T-helper 2 cell treated with Interferon-gamma antibody and Interleukin-4, amounts not matched to agents 5 μg/mL and 100 μg/mL, for 36 hours (primary cell): Measurements from ENCODE around the gene LEMD1.

Experiments used
- DNase-seq: peaks from one replicate; pipeline ENCODE4 v3.0.0; 2021; ENCODE audit warnings: low spot score
- H3K27ac Mint-ChIP-seq: one replicate; pipeline ENCODE4 v1.8.0; 2021; ENCODE audit warnings: mild to moderate bottlenecking, mixed read lengths
- H3K27me3 Mint-ChIP-seq: one replicate; pipeline ENCODE4 v1.8.0; 2021; ENCODE audit warnings: low read depth, mixed read lengths
- H3K36me3 Mint-ChIP-seq: one replicate; pipeline ENCODE4 v1.8.0; 2021; ENCODE audit warnings: low read depth, mixed read lengths
- H3K4me1 Mint-ChIP-seq: one replicate; pipeline ENCODE4 v1.8.0; 2021; ENCODE audit warnings: low read depth, mixed read lengths
- H3K4me3 Mint-ChIP-seq: one replicate; pipeline ENCODE4 v1.8.0; 2022; ENCODE audit warnings: mild to moderate bottlenecking, moderate library complexity, mixed read lengths
- H3K9me3 Mint-ChIP-seq: one replicate; pipeline ENCODE4 v1.8.0; 2021; ENCODE audit warnings: mixed read lengths

The LEMD1 gene

DNA sequence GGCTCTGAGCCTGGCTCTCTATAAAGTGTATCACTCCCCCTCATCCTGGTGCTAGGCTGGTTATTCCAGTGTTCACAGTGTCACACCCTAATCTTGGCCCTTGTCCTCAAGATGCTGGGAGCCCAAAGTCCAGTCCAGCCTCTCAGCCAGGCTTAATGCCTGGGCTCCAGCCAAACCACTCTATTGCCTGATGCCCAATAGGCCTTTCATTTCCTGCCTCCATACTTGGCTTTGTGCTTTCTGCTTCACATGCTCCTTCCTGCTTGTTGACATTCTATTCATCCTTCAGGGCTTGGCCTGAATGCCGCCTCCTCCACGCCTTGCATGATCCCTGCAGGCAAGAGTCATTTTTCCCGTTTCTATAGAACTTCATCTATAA lies 66.8 kb downstream of the LEMD1 start:
- Mint-ChIP-seq H3K9me3 (no peaks in the 10 kb centered on the region), H3K4me3 (no peak overlapping the region), H3K4me1 (no peaks in the 10 kb centered on the region), H3K27me3 (peaks cover 30% of the 10 kb centered on the region), H3K36me3 (no peaks in the 10 kb centered on the region), H3K27ac (no peak overlapping the region)
- no peak for DNase-seq

DNA sequence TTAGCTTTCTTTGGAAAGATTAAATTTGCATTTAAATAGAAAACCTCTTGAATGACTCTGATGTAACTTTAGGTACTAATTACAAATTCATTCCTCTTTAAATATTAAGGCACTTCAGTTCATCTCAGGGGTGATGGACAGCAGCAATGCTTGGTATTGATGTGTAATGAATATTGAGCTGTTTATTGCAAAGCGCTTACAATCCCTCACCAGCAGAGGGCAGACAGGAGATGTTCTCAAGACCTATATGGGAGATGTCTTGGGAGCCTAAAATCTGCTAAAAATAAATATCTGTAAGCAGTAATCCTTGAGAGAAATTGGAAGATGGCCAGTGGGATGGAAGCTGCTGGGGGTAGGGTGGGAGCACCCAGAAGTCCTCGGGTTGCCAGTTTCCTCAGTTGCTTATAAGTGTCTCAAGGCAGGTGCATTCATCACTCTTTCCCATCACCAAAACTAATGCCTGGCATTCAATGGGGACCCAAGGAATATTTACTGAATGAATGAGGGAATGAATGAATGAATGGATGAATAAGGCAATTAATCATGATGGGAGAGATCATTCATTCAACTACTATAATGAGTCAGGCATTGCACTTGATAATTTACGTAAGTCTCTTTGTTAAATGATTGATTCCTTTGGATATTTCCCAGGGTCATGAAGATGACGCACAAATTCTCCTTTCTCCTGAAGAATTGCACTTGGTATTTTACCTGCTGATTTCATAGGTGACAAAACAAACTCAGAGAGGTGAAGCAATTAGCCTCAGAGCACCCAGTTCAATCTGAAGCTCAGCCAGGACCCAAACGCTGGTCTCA lies 67.4 kb downstream of the LEMD1 start:
- no peaks in the 10 kb centered on the region for H3K36me3 Mint-ChIP-seq
- H3K4me3 Mint-ChIP-seq = no peak overlapping the region
- no peak overlapping the region for H3K27ac Mint-ChIP-seq
- no peaks in the 10 kb centered on the region for H3K9me3 Mint-ChIP-seq
- no peaks in the 10 kb centered on the region for H3K4me1 Mint-ChIP-seq
- H3K27me3 Mint-ChIP-seq = peaks cover 30% of the 10 kb centered on the region
- peak; percentile 27 for DNase-seq

DNA sequence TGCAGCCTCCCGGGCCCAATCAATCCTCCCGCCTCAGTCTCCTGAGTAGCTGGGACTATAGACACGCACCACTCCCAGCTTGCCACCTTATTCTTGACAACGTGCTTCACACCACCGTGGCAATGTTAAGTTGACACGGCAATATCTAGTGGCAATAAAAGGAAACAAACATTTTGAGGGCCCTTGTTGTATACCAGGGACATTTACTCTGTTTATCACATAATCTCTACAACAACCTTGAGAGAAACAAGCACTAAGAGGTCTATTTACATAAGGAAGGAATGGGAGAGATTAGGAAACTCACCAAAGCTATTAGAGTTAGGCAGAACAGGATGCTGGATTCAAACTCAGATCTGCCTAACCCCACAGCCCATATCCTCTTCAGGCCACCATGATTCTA lies 68.2 kb downstream of the LEMD1 start:
- H3K27me3 Mint-ChIP-seq = peaks cover 32% of the 10 kb centered on the region
- no peaks in the 10 kb centered on the region for H3K36me3 Mint-ChIP-seq
- no peaks in the 10 kb centered on the region for H3K4me1 Mint-ChIP-seq
- H3K9me3 Mint-ChIP-seq = no peaks in the 10 kb centered on the region
- DNase-seq = no peak
- H3K27ac Mint-ChIP-seq = no peak overlapping the region
- no peak overlapping the region for H3K4me3 Mint-ChIP-seq

DNA sequence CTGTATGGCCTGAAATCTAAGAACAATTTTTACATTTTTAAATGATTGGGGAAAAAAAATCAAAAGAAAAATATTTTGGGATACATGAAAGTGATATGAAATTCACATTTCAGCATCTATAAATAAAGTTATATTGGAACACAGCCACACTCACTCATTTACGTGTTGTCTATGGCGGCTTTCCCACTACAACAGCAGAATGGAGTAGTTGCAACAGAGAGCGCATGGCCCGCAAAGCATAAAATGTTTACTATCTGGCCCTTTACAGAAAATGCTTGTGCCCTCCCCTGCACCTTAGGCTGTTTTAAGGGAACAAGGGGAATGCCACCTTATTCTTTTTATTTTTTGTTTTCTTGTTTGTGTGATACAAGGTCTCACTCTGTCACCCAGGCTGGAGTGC lies 68.7 kb downstream of the LEMD1 start:
- no peak for DNase-seq
- Mint-ChIP-seq H3K27ac (no peak overlapping the region), H3K4me1 (no peaks in the 10 kb centered on the region), H3K36me3 (no peaks in the 10 kb centered on the region), H3K4me3 (no peak overlapping the region), H3K9me3 (no peaks in the 10 kb centered on the region), H3K27me3 (peaks cover 30% of the 10 kb centered on the region)

DNA sequence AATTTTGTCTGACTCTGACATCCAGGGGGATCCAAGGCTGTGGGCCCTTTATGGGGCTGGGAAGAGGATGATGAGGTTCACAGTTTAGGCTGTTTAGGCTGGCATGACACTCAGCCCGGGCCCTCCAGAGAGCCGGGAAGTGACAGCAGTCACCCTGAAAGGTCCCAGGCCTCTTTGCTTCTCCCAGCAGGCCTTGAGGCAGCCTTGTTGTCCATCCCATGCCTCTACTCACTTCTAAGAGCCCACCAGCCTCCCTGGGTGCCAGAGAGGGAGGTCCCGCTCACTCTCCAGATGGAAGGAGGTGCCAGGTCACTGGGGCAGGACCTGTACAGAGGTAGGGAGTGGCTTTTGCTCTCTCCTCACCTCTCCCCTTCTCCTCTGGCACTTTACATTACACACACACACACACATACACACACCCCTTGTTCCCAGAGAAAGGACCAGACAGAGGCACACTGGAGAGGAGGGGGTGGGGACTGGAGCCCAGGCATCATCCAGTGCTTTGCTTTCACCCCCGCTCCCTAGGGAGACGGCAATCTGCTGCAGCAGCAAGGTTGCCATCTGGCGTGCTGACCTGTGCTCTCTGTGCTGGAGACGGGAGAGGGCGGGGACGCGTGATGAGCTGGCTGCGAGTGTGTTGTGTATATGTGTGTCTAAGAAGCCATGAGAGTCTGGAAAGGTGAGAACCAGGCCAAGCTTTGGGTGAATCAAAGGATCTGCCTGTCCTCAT lies 69.7 kb downstream of the LEMD1 start:
- Mint-ChIP-seq H3K4me3 (no peak overlapping the region), H3K27ac (no peak overlapping the region), H3K4me1 (no peaks in the 10 kb centered on the region), H3K36me3 (no peaks in the 10 kb centered on the region), H3K9me3 (no peaks in the 10 kb centered on the region), H3K27me3 (peaks cover 27% of the 10 kb centered on the region)
- no peak for DNase-seq

DNA sequence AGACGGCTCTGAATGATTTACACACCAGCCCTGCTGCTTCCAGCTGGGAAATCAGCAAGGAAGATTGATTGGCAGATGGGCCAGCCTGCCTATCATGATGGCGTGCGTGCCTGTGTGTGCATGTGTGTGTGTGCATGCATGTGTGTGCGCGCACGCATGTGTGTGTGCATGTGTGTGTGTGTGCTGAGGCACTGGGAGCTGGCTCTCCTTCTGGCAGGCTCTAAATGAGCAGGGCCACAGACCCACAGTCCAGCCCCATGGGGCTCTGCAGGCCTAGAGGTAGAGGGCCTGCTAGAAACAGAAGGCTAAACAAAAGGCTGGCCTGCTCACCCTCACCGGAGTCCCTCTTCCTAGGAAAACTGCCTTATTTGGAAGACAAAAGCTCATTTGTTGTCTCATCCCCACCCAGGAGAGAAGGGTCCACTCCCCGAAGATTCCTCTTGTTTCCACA lies 71.1 kb downstream of the LEMD1 start:
- H3K27ac Mint-ChIP-seq = no peak overlapping the region
- H3K9me3 Mint-ChIP-seq = no peaks in the 10 kb centered on the region
- no peaks in the 10 kb centered on the region for H3K4me1 Mint-ChIP-seq
- H3K27me3 Mint-ChIP-seq = peaks cover 34% of the 10 kb centered on the region
- no peaks in the 10 kb centered on the region for H3K36me3 Mint-ChIP-seq
- no peak for DNase-seq
- H3K4me3 Mint-ChIP-seq = no peak overlapping the region

DNA sequence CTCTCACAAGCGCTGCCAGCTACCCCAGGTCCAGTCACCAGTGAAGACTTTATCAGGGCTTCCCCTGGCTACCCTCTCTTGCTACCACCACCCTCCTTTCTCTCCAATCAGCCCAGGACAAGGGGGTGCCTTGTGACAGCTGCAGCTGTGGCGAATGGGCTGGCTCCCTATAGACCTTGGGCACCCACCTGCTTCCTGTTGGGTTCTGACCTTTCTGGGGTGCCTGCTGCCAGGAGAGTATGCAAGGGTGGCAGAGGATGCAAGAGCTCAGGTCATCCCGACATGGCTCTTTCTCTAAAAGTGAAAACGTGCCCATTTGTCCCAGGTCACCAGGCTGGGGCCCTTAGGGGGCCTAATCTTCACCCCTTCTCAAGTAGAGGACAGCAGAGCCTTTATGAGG lies 71.7 kb downstream of the LEMD1 start:
- Mint-ChIP-seq H3K27ac (no peak overlapping the region), H3K36me3 (no peaks in the 10 kb centered on the region), H3K4me1 (no peaks in the 10 kb centered on the region), H3K4me3 (no peak overlapping the region), H3K27me3 (peaks cover 38% of the 10 kb centered on the region), H3K9me3 (no peaks in the 10 kb centered on the region)
- no peak for DNase-seq

DNA sequence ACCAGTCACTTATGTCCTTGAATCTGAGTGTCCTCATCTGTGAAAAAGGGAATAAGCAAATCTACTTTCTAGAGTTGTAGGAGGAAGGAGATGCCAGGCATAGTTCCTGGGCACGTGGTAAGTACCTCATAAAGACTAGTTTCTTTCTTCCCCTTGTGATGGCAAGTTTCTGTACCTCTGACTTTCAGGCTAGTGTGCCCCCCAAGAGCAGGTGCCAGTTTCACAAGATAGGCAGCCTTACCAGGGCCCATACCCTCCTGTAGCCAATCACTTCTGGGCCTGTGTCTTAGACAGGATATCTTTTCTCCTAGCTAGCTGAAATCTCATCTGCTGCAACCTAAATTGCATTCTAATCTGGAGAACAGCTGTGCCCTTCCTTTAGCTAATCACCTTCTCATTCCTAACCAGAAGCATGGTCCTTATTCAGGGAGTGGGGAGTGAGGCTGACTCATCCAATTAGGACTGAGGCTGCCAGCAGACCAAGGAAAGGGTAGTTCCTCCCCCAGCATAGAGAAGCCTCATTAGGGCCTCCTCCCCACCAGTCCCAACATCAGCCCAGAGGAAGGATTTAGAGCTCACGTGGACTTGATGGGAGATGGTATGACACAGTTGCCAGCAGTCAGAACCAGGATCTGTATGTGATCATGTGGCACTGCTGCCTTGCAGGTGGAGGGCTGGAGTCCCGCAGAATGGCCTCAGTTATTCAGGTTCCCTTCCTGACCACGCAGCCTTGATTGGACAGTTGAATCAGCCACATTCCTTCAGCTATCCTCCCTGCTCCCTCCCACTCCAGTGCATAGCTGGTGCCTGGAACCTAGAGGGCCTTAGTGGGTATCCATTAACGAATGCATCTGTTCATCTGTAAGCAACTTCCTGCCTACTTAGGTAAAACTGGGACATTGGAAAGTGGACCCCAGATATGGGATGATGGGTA lies 73.0 kb downstream of the LEMD1 start:
- Mint-ChIP-seq H3K4me1 (peaks cover 3% of the 10 kb centered on the region), H3K9me3 (no peaks in the 10 kb centered on the region), H3K27ac (no peak overlapping the region), H3K27me3 (peaks cover 46% of the 10 kb centered on the region), H3K4me3 (no peak overlapping the region), H3K36me3 (no peaks in the 10 kb centered on the region)
- no peak for DNase-seq

DNA sequence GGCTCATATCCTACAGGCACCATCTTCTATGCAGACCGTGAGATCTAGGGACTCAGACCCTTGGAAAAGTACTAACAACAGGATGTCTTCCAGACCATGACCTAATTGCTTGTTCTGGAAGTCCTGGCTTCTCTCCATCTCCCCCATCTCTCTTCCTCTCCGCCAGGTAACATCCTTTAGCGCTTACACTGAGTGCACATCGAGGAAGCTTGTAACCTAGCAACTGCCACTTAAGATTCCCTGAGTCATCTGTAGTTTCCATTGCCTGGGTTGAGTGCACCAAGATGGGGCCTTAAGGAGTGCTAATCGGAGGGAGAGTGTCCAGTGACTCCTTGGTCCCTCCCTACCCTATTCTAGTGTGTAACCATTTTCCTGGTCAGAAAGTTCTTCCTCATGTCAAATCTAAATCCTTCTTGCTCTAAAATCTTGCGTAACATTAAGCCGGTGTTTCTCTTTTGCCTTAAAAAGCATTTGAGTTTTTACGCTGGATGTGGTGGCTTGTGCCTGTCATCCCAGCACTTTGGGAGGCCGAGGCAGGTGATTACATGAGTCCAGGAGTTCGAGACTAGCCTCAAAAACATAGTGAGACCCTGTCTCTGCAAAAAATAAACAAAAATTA lies 74.8 kb downstream of the LEMD1 start:
- no peak for DNase-seq
- Mint-ChIP-seq H3K36me3 (no peaks in the 10 kb centered on the region), H3K4me1 (peaks cover 3% of the 10 kb centered on the region), H3K4me3 (no peak overlapping the region), H3K27ac (no peak overlapping the region), H3K27me3 (peaks cover 57% of the 10 kb centered on the region), H3K9me3 (no peaks in the 10 kb centered on the region)

DNA sequence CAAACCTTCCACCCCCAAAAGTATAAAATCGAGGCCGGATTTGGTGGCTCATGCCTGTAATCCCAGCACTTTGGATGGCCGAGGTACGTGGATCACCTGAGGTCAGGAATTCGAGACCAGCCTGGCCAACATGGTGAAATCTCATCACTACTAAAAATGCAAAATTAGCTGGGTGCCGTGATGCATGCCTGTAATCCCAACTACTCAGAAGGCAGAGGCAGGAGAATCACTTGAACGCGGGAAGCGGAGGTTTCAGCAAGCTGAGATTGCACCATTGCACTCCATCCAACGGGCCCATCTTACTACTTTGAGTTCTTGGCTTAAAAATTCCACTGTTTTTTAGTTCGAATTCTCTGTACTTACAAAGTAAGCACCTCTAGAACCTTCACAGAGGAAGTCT lies 76.1 kb downstream of the LEMD1 start:
- H3K36me3 Mint-ChIP-seq = no peaks in the 10 kb centered on the region
- H3K27me3 Mint-ChIP-seq = peaks cover 59% of the 10 kb centered on the region
- no peak overlapping the region for H3K4me3 Mint-ChIP-seq
- H3K9me3 Mint-ChIP-seq = no peaks in the 10 kb centered on the region
- peaks cover 3% of the 10 kb centered on the region for H3K4me1 Mint-ChIP-seq
- H3K27ac Mint-ChIP-seq = no peak overlapping the region
- DNase-seq = no peak

DNA sequence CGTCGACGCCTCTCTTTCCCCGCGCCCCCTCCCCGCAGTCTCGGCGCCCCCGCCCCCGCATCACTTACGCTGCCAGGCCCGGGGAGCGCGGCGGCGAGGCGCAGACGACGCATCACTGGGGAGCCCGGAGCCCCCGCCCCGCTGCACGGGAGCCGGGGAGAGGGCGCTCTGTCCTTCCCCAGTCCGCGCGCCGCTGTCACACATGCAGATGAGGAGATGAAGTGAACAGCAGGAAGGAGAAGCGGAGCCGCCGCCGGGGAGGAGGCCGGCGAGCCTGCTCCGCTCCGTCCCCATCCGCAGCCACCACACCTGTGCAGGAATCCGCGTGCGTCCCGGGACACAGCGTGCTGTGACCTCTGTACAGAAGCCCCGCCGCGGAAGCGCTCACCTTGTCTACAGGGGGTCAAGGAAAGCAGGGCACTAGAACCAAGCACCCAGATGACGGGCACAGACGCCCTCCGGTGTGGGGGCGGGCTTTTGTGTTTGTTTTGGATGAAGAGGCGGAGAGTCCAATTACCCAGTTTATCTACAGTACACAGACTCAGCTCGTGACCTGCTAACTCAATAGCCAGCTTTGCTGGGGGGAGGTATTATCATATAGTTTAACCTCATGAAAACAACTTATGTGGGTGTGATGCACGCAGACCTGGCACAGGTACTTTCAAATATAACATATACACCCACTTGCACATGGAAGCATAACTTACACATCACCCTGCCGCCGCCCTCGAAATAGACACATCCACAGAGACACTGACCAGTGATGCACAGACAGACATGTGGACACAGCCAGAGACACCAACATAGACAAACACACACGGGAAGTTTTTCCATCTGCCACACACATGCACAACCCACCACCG lies 77.6 kb downstream of the LEMD1 start:
- Mint-ChIP-seq H3K4me3 (peak overlapping the region; percentile 52), H3K4me1 (peaks cover 7% of the 10 kb centered on the region), H3K36me3 (no peaks in the 10 kb centered on the region), H3K27ac (no peak overlapping the region), H3K9me3 (no peaks in the 10 kb centered on the region), H3K27me3 (peaks cover 55% of the 10 kb centered on the region)
- peak; percentile 43 for DNase-seq

DNA sequence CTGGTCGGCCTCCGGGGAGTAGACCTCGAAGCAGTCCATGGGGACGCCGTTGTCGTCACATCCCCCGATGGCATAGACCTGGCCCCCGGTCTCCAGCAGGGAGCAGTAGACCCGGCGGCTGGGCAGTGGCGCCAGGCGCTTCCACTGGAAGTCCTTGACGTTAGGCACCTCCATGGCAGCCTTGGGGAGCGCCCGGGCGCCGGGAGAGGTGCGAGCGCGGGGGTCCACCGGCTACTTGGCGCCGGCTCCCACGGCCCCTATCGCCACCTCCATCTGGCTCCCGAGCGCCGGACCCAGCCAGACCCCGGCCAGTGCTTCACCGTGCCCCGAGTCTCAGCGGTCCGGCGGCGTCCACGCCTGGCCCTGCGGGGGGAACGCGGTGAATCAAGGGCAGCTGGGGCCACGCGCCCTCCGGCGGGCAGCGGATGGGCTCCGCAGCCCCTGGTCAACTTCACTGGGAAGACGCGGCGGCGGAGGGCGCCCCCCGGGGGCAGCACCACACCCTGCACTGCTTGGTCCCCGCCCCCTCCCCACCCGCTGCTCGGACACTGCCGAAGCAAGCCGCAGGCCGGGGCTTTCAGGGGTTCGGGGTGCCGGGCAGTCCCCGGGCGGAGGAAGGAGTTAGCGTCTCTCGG lies 78.3 kb downstream of the LEMD1 start:
- H3K27ac Mint-ChIP-seq = no peak overlapping the region
- no peaks in the 10 kb centered on the region for H3K36me3 Mint-ChIP-seq
- DNase-seq = no peak
- H3K4me3 Mint-ChIP-seq = no peak overlapping the region
- H3K27me3 Mint-ChIP-seq = peaks cover 56% of the 10 kb centered on the region
- peaks cover 7% of the 10 kb centered on the region for H3K4me1 Mint-ChIP-seq
- H3K9me3 Mint-ChIP-seq = no peaks in the 10 kb centered on the region
